BLaER1 treated with 17β-estradiol and CSF1 and Interleukin-3, amounts not matched to agents 10 nM and 100 nM (cell line): ENCODE measurements around the gene GRID1.

Experiments used
- H3K27ac ChIP-seq, 11 experiments: shearing (Covaris generic); formaldehyde crosslinking; 2 replicates each; pipeline ENCODE4 v1.8.1; 2022
- H3K27me3 ChIP-seq, 11 experiments: shearing (Covaris generic); formaldehyde crosslinking; 2 replicates each; pipeline ENCODE4 v1.8.1; 2022
- H3K36me3 ChIP-seq, 11 experiments: shearing (Covaris generic); formaldehyde crosslinking; 2 replicates each; pipeline ENCODE4 v1.8.1; 2022
- H3K4me1 ChIP-seq, 10 experiments: shearing (Covaris generic); formaldehyde crosslinking; 2 replicates each; pipeline ENCODE4 v1.8.1; 2022
- H3K4me2 ChIP-seq, 11 experiments: shearing (Covaris generic); formaldehyde crosslinking; 2 replicates each; pipeline ENCODE4 v1.8.1; 2022
- H3K4me3 ChIP-seq, 10 experiments: shearing (Covaris generic); formaldehyde crosslinking; 2 replicates each; pipeline ENCODE4 v1.8.1; 2022
- H3K9ac ChIP-seq, 11 experiments: shearing (Covaris generic); formaldehyde crosslinking; 2 replicates each; pipeline ENCODE4 v1.8.1; 2022
- H3K9me3 ChIP-seq, 11 experiments: shearing (Covaris generic); formaldehyde crosslinking; replicated peaks in 1 of 11; 2 replicates each; pipeline ENCODE4 v1.8.1; 2022
- H4K20me1 ChIP-seq, 11 experiments: shearing (Covaris generic); formaldehyde crosslinking; 2 replicates each; pipeline ENCODE4 v1.8.1; 2022
- Cebpa-rat ChIP-seq, 11 experiments: shearing (Covaris generic); IDR thresholded peaks; 2 replicates each; pipeline ENCODE4 v1.8.1; 2022

Gene GRID1

GRCh38 chr10:85668522-85668921, 698.1 kb downstream of the GRID1 start:
- H4K20me1 ChIP-seq: no peaks in the 10 kb centered on the region
- H3K4me1 ChIP-seq: no peaks in the 10 kb centered on the region
- H3K4me2 ChIP-seq: no peak overlapping the region
- no peaks in the 10 kb centered on the region for H3K36me3 ChIP-seq
- H3K4me3 ChIP-seq: no peak overlapping the region
- no peak overlapping the region for H3K9ac ChIP-seq
- no peak overlapping the region for H3K27ac ChIP-seq
- no peaks in the 10 kb centered on the region for H3K27me3 ChIP-seq
- TF ChIP-seq Cebpa-rat (IDR thresholded peaks at IDR 0.05): no peak
- H3K9me3 ChIP-seq: peaks cover 10 to 17% (median 13%) of the 10 kb centered on the region in 11 experiments; a peak in 20 of 22 replicates

GRCh38 chr10:85667638-85668233, 698.9 kb downstream of the GRID1 start:
- no peak overlapping the region for H3K4me2 ChIP-seq
- no peaks in the 10 kb centered on the region for H4K20me1 ChIP-seq
- H3K27me3 ChIP-seq: no peaks in the 10 kb centered on the region
- no peak overlapping the region for H3K4me3 ChIP-seq
- no peaks in the 10 kb centered on the region for H3K36me3 ChIP-seq
- no peak overlapping the region for H3K9ac ChIP-seq
- peaks cover 8 to 12% (median 10%) of the 10 kb centered on the region in 11 experiments; a peak in 20 of 22 replicates for H3K9me3 ChIP-seq
- no peaks in the 10 kb centered on the region for H3K4me1 ChIP-seq
- no peak for TF ChIP-seq Cebpa-rat (IDR thresholded peaks at IDR 0.05)
- no peak overlapping the region for H3K27ac ChIP-seq

DNA sequence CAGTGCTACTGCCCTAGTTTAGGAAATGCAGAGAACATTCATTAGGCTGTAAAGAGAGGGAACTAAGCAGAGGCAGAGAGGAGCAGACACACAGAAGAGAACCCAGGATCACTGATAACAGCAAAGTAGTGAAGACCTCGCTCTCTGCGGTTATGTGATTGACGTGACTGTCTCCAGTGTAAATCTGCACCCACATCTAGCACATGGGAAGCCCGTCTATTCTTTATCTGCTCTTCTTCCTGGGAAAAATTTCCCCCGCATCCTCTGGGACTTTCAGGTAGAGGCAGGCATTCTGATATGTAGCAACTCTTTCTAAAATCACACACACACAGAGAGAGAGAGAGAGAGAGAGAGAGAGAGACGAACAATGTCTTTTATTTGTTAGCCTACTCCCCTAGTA, 699.6 kb downstream of the GRID1 start:
- Histone ChIP-seq H3K27me3 (no peaks in the 10 kb centered on the region), H3K4me2 (no peak overlapping the region), H3K36me3 (no peaks in the 10 kb centered on the region), H3K9ac (no peak overlapping the region), H3K4me3 (no peak overlapping the region), H4K20me1 (no peaks in the 10 kb centered on the region), H3K4me1 (no peaks in the 10 kb centered on the region), H3K27ac (no peak overlapping the region), H3K9me3 (peaks cover under 1 to 4% (median 2%) of the 10 kb centered on the region in 11 experiments; a peak in 15 of 22 replicates)
- no peak for TF ChIP-seq Cebpa-rat (IDR thresholded peaks at IDR 0.05)

GRCh38 chr10:85666102-85666501, 700.5 kb downstream of the GRID1 start:
- Histone ChIP-seq H3K4me2 (no peak overlapping the region), H3K27me3 (no peaks in the 10 kb centered on the region), H4K20me1 (no peaks in the 10 kb centered on the region), H3K4me1 (no peaks in the 10 kb centered on the region), H3K9ac (no peak overlapping the region), H3K36me3 (no peaks in the 10 kb centered on the region), H3K27ac (no peak overlapping the region), H3K4me3 (no peak overlapping the region), H3K9me3 (no peaks in the 10 kb centered on the region)
- TF ChIP-seq Cebpa-rat (IDR thresholded peaks at IDR 0.05): no peak

DNA sequence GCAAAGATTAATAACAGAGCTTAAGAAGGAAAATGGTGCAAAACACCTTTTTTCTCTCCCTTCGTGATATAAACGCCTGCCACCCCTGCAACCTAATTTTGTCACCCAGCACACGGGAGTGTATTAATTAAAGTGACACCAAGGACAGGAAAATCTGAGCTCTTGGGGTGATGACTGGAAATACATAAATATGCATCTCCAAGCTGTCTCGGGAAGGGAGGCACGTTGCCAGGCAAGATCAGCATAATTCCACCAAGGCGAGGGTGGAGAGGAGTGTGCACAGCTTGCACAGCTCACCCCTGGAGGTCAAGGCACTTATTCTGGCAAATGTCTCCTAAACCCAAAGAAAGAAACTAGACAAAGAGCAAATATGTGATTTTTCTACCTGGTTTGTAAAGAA, 700.9 kb downstream of the GRID1 start:
- Histone ChIP-seq H3K9me3 (no peaks in the 10 kb centered on the region), H3K9ac (no peak overlapping the region), H3K4me2 (no peak overlapping the region), H3K4me3 (no peak overlapping the region), H3K27ac (no peak overlapping the region), H3K4me1 (no peaks in the 10 kb centered on the region), H3K36me3 (no peaks in the 10 kb centered on the region), H3K27me3 (no peaks in the 10 kb centered on the region), H4K20me1 (no peaks in the 10 kb centered on the region)
- no peak for TF ChIP-seq Cebpa-rat (IDR thresholded peaks at IDR 0.05)

- Histone ChIP-seq H3K27me3 (no peaks in the 10 kb centered on the region), H3K9me3 (no peaks in the 10 kb centered on the region), H3K9ac (no peak overlapping the region), H3K27ac (no peak overlapping the region), H3K4me2 (no peak overlapping the region), H4K20me1 (no peaks in the 10 kb centered on the region), H3K4me1 (no peaks in the 10 kb centered on the region), H3K4me3 (no peak overlapping the region), H3K36me3 (no peaks in the 10 kb centered on the region)
- TF ChIP-seq Cebpa-rat (IDR thresholded peaks at IDR 0.05): no peak
Observed at GRCh38 chr10:85665078-85665477, 701.5 kb downstream of the GRID1 start.

GRCh38 chr10:85661123-85661522, 705.5 kb downstream of the GRID1 start:
- H3K9me3 ChIP-seq: no peaks in the 10 kb centered on the region
- no peak overlapping the region for H3K27ac ChIP-seq
- no peaks in the 10 kb centered on the region for H3K27me3 ChIP-seq
- H3K9ac ChIP-seq: no peak overlapping the region
- TF ChIP-seq Cebpa-rat (IDR thresholded peaks at IDR 0.05): no peak
- H3K4me1 ChIP-seq: no peaks in the 10 kb centered on the region
- H3K36me3 ChIP-seq: no peaks in the 10 kb centered on the region
- H3K4me2 ChIP-seq: no peak overlapping the region
- H3K4me3 ChIP-seq: no peak overlapping the region
- no peaks in the 10 kb centered on the region for H4K20me1 ChIP-seq

DNA sequence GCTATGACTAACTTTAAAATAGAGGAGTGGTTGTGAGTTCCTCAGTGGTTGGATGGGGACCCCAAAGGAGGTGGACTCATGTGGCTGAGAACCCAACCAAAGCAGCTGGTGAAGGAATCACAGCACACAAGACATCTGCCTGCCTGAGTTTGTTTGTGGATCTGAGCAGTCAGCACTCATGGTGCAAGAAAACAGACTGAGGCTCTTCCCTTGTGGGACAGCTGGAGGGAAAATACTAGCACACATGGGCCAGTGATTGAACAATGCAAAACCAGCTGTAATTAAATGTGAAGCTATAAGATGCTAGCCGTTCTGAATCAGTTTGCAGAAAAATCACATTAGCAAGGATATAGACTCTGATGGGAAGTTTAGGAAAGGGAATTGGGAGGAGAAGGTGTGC, 707.3 kb downstream of the GRID1 start:
- H3K9ac ChIP-seq: no peak overlapping the region
- H4K20me1 ChIP-seq: no peaks in the 10 kb centered on the region
- H3K4me1 ChIP-seq: no peaks in the 10 kb centered on the region
- no peak for TF ChIP-seq Cebpa-rat (IDR thresholded peaks at IDR 0.05)
- no peaks in the 10 kb centered on the region for H3K27me3 ChIP-seq
- H3K4me2 ChIP-seq: no peak overlapping the region
- H3K36me3 ChIP-seq: no peaks in the 10 kb centered on the region
- no peak overlapping the region for H3K27ac ChIP-seq
- H3K4me3 ChIP-seq: no peak overlapping the region
- H3K9me3 ChIP-seq: no peaks in the 10 kb centered on the region

DNA sequence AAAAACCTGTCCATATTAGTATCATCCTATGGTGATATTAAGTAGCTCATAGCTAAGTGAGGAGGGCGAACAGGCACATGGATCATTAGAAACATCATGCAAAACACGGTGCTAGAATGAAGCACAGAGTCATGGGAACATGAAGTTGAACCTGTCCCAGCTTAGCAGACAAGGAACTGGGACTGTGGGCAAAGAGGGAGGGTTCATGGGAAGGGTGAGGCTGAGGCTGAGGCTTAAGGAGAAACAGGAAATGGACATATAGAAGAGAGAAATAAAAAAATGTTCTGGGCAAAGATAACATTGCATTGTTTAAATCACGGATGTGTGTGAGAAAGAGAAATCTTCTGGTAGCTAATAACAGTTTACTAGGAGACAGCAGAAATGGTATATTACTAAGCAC, 708.1 kb downstream of the GRID1 start:
- no peak for TF ChIP-seq Cebpa-rat (IDR thresholded peaks at IDR 0.05)
- Histone ChIP-seq H3K4me1 (no peaks in the 10 kb centered on the region), H3K36me3 (no peaks in the 10 kb centered on the region), H4K20me1 (no peaks in the 10 kb centered on the region), H3K9ac (no peak overlapping the region), H3K27me3 (no peaks in the 10 kb centered on the region), H3K9me3 (no peaks in the 10 kb centered on the region), H3K27ac (no peak overlapping the region), H3K4me2 (no peak overlapping the region), H3K4me3 (no peak overlapping the region)

GRCh38 chr10:85657476-85658113, 709.0 kb downstream of the GRID1 start:
- Histone ChIP-seq H3K27ac (no peak overlapping the region), H3K36me3 (no peaks in the 10 kb centered on the region), H3K4me2 (no peak overlapping the region), H3K9ac (no peak overlapping the region), H4K20me1 (no peaks in the 10 kb centered on the region), H3K9me3 (no peaks in the 10 kb centered on the region), H3K4me1 (no peaks in the 10 kb centered on the region), H3K27me3 (no peaks in the 10 kb centered on the region), H3K4me3 (no peak overlapping the region)
- no peak for TF ChIP-seq Cebpa-rat (IDR thresholded peaks at IDR 0.05)
